ENCODE measurements around the gene ARF1.

Gene ARF1

GRCh38 chr1:228050571-228051231, 31.8 kb upstream of the ARF1 start:
- DNase-seq (ENCODE audit: low spot score) = no peak

GRCh38 chr1:228058172-228058948, 24.1 kb upstream of the ARF1 start:
- no peak for DNase-seq (ENCODE audit: low spot score)

- no peak for DNase-seq (ENCODE audit: low spot score)
Measured at GRCh38 chr1:228058949-228059633, 23.4 kb upstream of the ARF1 start.

- DNase-seq (ENCODE audit: low spot score) = no peak
Measured at GRCh38 chr1:228059634-228060457, 22.7 kb upstream of the ARF1 start.

- DNase-seq (ENCODE audit: low spot score) = no peak
Measured at GRCh38 chr1:228060458-228061190, 21.9 kb upstream of the ARF1 start.

- no peak for DNase-seq (ENCODE audit: low spot score)
Measured at GRCh38 chr1:228061411-228062084, 21.0 kb upstream of the ARF1 start.

GRCh38 chr1:228062085-228062791, 20.3 kb upstream of the ARF1 start:
- DNase-seq (ENCODE audit: low spot score) = no peak

DNA sequence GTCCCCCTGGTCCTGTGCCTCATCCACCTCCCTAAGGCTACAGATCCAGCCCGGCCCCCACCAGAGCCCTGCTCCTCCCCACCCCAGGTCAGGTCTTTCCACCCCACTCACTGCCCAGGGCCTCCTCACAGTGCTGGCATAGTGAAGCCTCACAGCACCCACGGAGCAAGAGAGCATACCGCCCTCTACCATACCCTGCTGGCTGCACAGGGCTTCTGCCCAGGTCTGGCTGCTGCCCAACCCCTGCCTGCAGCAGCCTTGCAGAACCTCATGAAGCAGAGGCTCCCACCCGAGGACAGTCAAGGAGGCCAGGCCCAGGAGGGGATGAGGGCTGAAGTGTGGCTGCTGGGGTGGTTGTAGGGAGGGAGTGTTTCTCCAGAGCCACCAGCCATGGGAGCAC, 19.7 kb upstream of the ARF1 start:
- DNase-seq (ENCODE audit: low spot score) = no peak

- no peak for DNase-seq (ENCODE audit: low spot score)
Measured at GRCh38 chr1:228063251-228064191, 19.0 kb upstream of the ARF1 start.

GRCh38 chr1:228064296-228064695, 18.2 kb upstream of the ARF1 start:
- DNase-seq (ENCODE audit: low spot score) = no peak

DNA sequence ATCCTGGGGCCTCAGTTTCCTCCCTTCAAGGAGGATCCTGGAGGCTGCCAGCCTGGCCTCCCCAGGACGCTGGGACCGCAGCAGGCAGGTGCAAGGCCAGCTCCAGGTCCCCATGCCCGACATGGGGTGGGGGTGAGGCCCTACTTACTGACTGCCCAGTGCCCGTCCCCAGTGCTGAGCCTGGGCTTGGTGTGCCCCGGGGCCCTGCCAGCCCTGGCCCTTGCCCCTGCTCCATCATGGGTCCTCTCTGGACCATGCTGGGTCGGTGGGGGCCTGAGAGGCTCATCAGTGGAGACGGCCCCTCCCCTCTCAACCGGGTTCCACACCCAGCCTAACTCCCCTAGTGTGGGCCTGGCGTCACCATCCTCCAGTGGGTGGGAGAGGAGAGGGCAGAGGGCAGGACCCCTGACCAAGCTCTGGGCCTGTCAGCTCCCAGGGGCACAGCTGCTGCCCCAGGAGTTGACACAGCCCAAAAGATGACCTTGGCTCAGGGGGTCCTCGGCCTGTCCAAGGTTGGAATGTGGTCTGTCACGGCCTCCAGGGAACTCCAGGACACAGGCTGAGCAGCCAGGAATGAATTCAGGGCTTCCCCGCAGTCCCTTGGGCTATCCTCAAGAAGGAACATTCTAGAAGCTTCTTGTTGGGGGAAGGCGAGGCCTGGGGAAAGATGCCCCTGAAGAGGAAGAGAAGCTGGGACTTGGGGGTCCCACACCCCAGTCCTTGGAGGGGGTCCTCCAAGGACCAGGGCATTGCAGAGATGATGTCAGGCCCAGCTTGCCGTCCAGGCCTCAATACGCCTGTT, 17.6 kb upstream of the ARF1 start:
- DNase-seq (ENCODE audit: low spot score) = no peak

- DNase-seq (ENCODE audit: low spot score) = no peak
Measured at GRCh38 chr1:228065543-228066347, 16.8 kb upstream of the ARF1 start.

GRCh38 chr1:228066416-228066815, 16.1 kb upstream of the ARF1 start:
- no peak for DNase-seq (ENCODE audit: low spot score)

DNA sequence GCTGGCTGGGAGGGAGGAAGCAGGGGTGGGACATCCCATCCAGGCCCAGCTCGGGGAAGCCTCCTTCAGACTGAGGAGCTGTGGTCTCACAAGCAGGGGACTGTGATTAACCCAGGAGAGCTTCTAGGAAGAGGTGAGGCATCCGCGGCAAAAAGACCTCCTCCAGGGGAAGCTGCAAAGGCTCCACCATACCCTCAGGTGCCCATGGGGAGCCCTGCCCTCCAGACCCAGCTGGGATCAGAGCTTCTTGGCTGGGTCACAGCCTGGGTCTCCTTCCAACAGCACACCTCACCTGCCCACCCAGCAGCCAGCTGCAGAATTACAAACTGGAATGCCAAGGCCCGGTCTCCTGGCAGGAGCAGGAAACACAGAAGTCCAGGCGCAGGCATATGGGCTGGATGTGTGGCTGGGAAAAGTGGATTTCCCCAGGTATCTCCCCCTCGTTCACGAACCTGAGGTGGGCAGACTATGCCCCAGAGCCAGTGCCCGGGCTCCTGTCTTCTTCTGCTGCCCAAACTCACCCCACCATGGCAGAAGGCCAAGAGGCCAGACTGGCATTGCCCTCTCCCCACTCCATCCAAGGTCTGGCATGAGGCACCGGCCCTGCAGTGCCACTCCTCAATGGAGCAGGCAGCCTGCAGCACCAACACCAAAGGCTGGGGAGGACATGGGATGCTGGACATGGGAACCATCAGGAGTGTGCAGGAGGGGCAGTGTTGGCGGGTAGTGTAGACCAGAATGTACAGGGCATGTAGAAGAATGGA, 15.4 kb upstream of the ARF1 start:
- no peak for DNase-seq (ENCODE audit: low spot score)

DNA sequence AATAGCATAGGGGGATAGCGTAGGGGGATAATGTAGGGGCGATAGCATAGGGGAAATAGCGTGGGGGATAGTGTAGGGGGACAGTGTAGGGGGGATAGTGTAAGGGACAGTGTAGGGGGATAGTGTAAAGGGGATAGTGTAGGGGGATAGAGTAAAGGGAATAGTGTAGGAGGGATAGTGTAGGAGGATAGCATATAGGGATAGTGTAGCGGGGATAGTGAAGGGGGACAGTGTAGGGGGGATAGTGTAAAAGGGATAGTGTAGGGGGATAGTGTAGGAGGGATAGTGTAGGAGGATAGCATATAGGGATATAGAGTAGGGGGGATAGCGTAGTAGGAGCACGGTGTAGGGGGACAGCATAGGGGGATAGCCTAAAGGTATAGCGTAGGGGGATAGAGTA, 14.1 kb upstream of the ARF1 start:
- DNase-seq (ENCODE audit: low spot score) = no peak

DNA sequence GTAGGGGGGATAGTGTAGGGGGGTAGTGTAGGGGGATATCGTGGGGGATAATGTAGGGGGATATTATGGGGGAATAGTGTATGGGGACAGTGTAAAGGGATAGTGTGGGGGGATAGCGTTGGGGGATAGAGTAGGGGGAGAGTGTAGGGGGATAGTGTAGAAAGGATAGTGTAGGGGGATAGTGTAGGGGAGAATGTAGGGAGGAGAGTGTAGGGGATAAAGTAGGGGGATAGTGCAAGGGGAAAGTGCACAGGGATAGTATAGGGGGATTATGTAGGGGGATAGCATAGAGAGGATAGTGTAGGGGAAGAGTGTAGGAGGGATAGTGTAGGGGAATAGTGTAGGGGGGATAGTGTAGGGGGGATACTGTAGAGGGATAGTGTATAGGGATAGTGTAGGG, 12.3 kb upstream of the ARF1 start:
- DNase-seq (ENCODE audit: low spot score) = no peak

DNA sequence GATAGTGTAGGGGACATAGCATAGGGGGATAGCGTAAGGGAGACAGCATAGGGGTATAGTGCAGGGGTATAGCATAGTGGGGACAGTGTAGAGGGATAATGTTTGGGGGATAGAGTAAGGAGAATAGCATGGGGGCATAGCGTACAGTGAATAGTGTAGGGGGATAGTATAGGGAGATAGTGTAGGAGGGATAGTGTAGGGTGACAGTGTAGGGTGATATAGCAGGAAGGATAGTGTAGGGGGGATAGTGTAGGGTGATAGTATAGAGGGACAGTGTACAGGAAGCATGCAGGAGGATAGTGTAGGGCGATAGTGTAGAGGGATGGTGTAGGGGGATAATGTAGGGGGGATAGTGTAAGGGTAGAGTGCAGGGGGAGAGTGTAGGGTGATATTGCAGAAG, 11.7 kb upstream of the ARF1 start:
- no peak for DNase-seq (ENCODE audit: low spot score)
